ENCODE data around the gene CA5A. TPM values are rescaled to one million over a fixed set of nuclear protein-coding genes. Genes with fewer than 3 reads are reported as not detected.

Gene CA5A
- total and polyA plus RNA-seq, 2 of the 4 experiments (the other 2 are of a cell fraction) = not detected

- CTCF ChIA-PET = interaction anchor here (0.9 to 2.0 kb wide), 6 partner anchors 10 to 69 kb away, joined by 3 to 9 read pairs (median 5); no protein-coding TSS in a partner anchor
- 93% methylated on average over 8 of the region's 18 CpGs; no CpG with 5 or more reads in 1 of the 2 experiments for WGBS, 2 experiments (ENCODE audit: extremely low coverage in 2 of 2, insufficient read length in 1 of 2)
- BruUV-seq (replicated peaks) = no TSS peak
Observed at GRCh38 chr16:87848676-87849345, 87.5 kb downstream of the CA5A start.

More at GRCh38 chr16:87848676-87849345, 87.5 kb downstream of the CA5A start:
- ATAC-seq (ENCODE audit: low read depth) (no peak), DNase-seq (no peak)
- peaks cover 36 to 95% of the 10 kb centered on the region in 2 experiments for H3K79me1 ChIP-seq (ENCODE audit: low read depth in 1 of 2, low read length in 2 of 2)
- no peak overlapping the region for H3K27ac ChIP-seq (ENCODE audit: insufficient read depth, low read length)
- H3K4me2 ChIP-seq (ENCODE audit: low read depth, low read length) = no peak overlapping the region
- H3K14ac ChIP-seq (replicated peaks; ENCODE audit: low read depth, low read length) = no peak overlapping the region
- intact Hi-C loops (cut with micrococcal nuclease) = no loop called here
- no peak overlapping the region for H2AK9ac ChIP-seq (replicated peaks; ENCODE audit: low read depth, low read length, poor library complexity)
- no peak overlapping the region for H2AK5ac ChIP-seq (ENCODE audit: low read depth, low read length)
- no peak overlapping the region for H2BK15ac ChIP-seq (ENCODE audit: low read depth, low read length)
- H3K56ac ChIP-seq (ENCODE audit: extremely low read depth, insufficient read depth, low read length) = no peak overlapping the region
- no peak overlapping the region for H3K9ac ChIP-seq (ENCODE audit: low read depth, low read length)
- peaks cover 15% of the 10 kb centered on the region for H3K4me1 ChIP-seq (ENCODE audit: control insufficient read depth, insufficient read depth, low read length)
- no peak overlapping the region for H3K18ac ChIP-seq (ENCODE audit: low read depth, low read length)
- H2BK5ac ChIP-seq (ENCODE audit: low read depth, low read length, poor library complexity, severe bottlenecking) = no peak overlapping the region
- dilution Hi-C loops (cut with HindIII; ENCODE audit: low sequenced_read_pairs, unreplicated experiment) = no loop called here
- POLR2A ChIA-PET (ENCODE audit: unreplicated experiment) = no interaction called here
- TF ChIP-seq CEBPB (IDR thresholded peaks at IDR 0.05; ENCODE audit: low read depth, low read length) (no peak), CHD1 (IDR thresholded peaks at IDR 0.05; ENCODE audit: low read depth, low read length) (no peak), RCOR1 (IDR thresholded peaks at IDR 0.05; ENCODE audit: insufficient replicate concordance, low read length) (no peak), ELK1 (IDR thresholded peaks at IDR 0.05; ENCODE audit: borderline replicate concordance, low read depth, low read length) (no peak), RAD21 (IDR thresholded peaks at IDR 0.05; ENCODE audit: low read length) (no peak), RFX5 (IDR thresholded peaks at IDR 0.05; ENCODE audit: low read depth, low read length) (no peak), MAFK (IDR thresholded peaks at IDR 0.05; ENCODE audit: low read depth, low read length) (no peak), MAZ (IDR thresholded peaks at IDR 0.05; ENCODE audit: borderline replicate concordance, low read depth, low read length) (no peak), SMC3 (IDR thresholded peaks at IDR 0.05; ENCODE audit: low read depth, low read length) (no peak), MXI1 (IDR thresholded peaks at IDR 0.05; ENCODE audit: borderline replicate concordance, low read depth, low read length) (no peak), BHLHE40 (IDR thresholded peaks at IDR 0.05; ENCODE audit: low read depth, low read length) (no peak), FOS (IDR thresholded peaks at IDR 0.05; ENCODE audit: low read depth, low read length) (no peak), NFE2L2 (IDR thresholded peaks at IDR 0.05; ENCODE audit: low read depth, low read length) (no peak), POLR2A (IDR thresholded peaks at IDR 0.05; ENCODE audit: low read depth, low read length) (no peak)
- TF ChIP-seq, protein P1, sequence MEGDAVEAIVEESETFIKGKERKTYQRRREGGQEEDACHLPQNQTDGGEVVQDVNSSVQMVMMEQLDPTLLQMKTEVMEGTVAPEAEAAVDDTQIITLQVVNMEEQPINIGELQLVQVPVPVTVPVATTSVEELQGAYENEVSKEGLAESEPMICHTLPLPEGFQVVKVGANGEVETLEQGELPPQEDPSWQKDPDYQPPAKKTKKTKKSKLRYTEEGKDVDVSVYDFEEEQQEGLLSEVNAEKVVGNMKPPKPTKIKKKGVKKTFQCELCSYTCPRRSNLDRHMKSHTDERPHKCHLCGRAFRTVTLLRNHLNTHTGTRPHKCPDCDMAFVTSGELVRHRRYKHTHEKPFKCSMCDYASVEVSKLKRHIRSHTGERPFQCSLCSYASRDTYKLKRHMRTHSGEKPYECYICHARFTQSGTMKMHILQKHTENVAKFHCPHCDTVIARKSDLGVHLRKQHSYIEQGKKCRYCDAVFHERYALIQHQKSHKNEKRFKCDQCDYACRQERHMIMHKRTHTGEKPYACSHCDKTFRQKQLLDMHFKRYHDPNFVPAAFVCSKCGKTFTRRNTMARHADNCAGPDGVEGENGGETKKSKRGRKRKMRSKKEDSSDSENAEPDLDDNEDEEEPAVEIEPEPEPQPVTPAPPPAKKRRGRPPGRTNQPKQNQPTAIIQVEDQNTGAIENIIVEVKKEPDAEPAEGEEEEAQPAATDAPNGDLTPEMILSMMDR (conservative IDR thresholded peaks at IDR 0.05; ENCODE audit: low read depth, low read length) = no peak
- TF ChIP-seq, protein P2, sequence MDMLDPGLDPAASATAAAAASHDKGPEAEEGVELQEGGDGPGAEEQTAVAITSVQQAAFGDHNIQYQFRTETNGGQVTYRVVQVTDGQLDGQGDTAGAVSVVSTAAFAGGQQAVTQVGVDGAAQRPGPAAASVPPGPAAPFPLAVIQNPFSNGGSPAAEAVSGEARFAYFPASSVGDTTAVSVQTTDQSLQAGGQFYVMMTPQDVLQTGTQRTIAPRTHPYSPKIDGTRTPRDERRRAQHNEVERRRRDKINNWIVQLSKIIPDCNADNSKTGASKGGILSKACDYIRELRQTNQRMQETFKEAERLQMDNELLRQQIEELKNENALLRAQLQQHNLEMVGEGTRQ (IDR thresholded peaks at IDR 0.05; ENCODE audit: low read depth, low read length) = no peak
- H3K27me3 ChIP-seq (ENCODE audit: control insufficient read depth, insufficient read depth, low read length) = no peaks in the 10 kb centered on the region
- H4K5ac ChIP-seq (ENCODE audit: low read depth, low read length) = no peak overlapping the region
- no peak overlapping the region for H2BK20ac ChIP-seq (ENCODE audit: low read depth, low read length)
- H3K9me3 ChIP-seq (ENCODE audit: control insufficient read depth, insufficient read depth, low read length) = no peaks in the 10 kb centered on the region
- H3K36me3 ChIP-seq (ENCODE audit: control insufficient read depth, insufficient read depth, low read length) = peaks cover 57% of the 10 kb centered on the region
- H4K20me1 ChIP-seq (ENCODE audit: insufficient read depth, low read length) = peaks cover 78% of the 10 kb centered on the region
- H2BK120ac ChIP-seq (ENCODE audit: low read depth, low read length) = no peak overlapping the region
- no peak overlapping the region for H4K91ac ChIP-seq (ENCODE audit: insufficient read depth, low read depth, low read length)
- in situ Hi-C loops (cut with MboI; ENCODE audit: low sequenced_read_pairs) = no loop called here
- H3K9me1 ChIP-seq (ENCODE audit: insufficient read depth, low read length) = peaks cover 19% of the 10 kb centered on the region
- no peak overlapping the region for H2AFZ ChIP-seq (replicated peaks; ENCODE audit: low read length, poor library complexity)
- H3K4me3 ChIP-seq (ENCODE audit: insufficient read depth, low read depth, low read length) = no peak overlapping the region
- H4K8ac ChIP-seq (ENCODE audit: low read depth in 2 of 2, low read length in 2 of 2) = no peak overlapping the region
- no peak overlapping the region for H3K23ac ChIP-seq (ENCODE audit: low read depth, low read length)
- H3K4ac ChIP-seq (ENCODE audit: low read depth, low read length) = no peak overlapping the region

All from IMR-90 (cell line).